HS-27A (cell line): ENCODE results near the gene MSANTD4.
"Not testable (repeated sequence)": the region's sequence is repeated elsewhere in the genome, so short reads cannot be mapped to it uniquely, and the experiment has no call there.

Experiments used
- DNase-seq: peaks from one replicate; pipeline ENCODE4 v3.0.0-alpha.2; 2012; ENCODE audit warnings: low read depth, missing footprints

Gene MSANTD4

GRCh38 chr11:106014035-106014434 lies 8.0 kb downstream of the MSANTD4 start:
- DNase-seq = no peak

DNA sequence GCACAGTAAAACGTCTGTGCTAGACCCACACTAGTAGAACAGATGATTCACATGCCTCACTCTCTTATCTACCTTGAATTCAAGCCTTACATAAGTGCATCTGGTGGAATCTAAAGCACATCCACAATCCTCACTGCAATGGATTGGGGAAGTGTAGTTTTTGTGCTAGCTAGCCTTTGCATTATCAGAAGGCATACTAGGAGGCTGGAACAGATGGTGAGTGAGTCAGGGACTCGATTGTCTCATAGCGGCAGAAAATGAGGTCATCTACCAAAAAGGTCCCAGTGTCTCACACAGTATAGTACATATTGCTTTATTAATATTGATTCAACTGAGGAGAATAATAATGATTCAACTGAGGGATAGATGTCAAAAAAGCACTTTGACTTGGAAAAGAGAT lies 9.3 kb downstream of the MSANTD4 start:
- DNase-seq = no peak

- DNase-seq = no peak
Observed at GRCh38 chr11:106011481-106011880, 10.6 kb downstream of the MSANTD4 start.

GRCh38 chr11:106003094-106003493 lies 18.9 kb downstream of the MSANTD4 start:
- not testable (repeated sequence) for DNase-seq

- DNase-seq = no peak
Observed at GRCh38 chr11:106001304-106002012, 20.6 kb downstream of the MSANTD4 start.

GRCh38 chr11:105991888-105992287 lies 30.2 kb downstream of the MSANTD4 start:
- DNase-seq = no peak

- DNase-seq = no peak
Observed at GRCh38 chr11:105989124-105989523, 32.9 kb downstream of the MSANTD4 start.

DNA sequence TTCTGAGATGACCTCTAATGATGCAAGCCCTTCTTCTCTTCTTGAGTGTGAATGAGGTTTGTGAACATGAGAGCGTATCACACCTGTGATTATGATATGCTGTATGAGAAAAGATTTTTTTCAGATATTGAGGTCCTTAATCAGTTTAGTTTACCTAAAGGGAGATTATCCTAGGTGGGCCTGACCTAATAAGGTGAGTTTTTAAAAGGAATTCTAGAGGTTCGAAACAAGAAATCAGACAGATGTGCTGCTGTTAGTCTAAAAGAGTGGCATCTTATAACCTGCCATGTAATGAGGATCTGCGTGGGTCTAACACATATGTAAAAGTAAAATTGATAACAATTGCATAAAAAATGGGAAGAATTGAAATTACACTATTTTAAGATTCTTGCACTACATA lies 33.8 kb downstream of the MSANTD4 start:
- no peak for DNase-seq

DNA sequence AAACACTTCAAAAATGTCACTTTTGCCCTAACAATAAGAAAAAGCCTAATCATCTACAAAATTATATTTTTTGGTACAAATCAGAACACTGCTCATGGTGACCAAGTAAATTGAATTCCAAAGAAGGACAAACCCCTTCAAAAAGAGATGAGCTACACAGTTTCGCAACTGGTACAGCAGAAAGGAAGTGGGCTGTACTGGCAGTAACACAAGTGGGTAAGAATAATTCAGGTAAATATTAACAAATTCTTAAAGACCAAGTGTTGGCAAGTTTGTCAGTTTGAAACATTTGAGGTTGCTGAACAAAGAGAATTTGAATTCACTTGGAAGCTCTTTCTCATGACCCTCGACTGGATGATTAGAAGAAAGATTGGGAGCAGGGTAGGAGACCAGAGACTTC lies 35.5 kb downstream of the MSANTD4 start:
- no peak for DNase-seq

- DNase-seq = no peak
Observed at GRCh38 chr11:105979997-105980703, 41.9 kb downstream of the MSANTD4 start.

- DNase-seq = no peak
Observed at GRCh38 chr11:105975128-105975527, 46.9 kb downstream of the MSANTD4 start.

DNA sequence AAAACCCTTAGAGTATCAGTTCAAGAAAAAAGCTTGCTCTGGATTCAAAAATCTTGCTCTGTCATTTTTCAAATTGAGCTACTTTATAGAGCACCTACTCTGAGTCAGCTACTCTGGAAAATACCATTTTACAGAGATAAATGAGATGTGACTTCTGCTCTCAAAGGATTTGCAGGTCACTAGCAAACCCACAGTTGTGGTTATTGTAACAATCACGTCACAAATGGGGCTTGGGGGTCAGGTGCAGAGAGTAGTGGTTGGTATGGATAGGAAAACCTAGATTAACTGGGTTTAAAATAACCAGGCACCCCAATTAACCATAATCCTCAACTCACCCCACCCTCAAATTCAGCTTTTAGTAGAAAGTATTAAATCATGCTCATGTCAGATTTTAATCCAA lies 52.3 kb downstream of the MSANTD4 start:
- DNase-seq = no peak

DNA sequence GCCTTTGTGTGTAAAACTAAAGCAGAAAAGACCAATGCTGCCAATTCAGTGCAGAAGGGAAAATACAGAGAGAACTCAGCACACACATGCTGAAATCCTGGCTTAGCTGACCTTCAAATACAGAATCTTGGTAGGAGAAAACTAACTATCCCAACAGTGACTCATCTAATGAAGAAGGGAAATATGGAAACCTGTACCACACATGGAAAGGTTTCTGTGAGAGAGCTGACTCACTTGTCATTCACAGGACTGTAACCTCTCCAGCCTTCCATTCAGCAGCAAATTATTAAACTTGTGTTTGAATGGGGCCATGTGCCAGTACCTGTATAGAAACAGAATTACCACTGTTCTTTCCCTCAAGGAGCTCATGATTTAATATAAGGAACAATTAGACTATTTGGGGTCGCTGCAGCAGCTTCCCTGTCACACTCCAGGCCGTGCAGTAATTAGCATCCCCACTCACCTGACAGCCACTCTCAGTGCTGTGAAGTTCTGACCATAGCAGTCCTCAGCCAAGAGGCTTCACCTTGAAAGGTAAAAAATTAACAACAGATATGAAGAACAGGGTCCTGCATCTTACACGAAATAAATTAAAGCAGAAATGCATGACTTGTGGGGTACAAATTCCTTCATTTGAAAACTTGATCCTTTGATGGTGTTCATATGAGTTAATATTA lies 53.9 kb downstream of the MSANTD4 start:
- no peak for DNase-seq

DNA sequence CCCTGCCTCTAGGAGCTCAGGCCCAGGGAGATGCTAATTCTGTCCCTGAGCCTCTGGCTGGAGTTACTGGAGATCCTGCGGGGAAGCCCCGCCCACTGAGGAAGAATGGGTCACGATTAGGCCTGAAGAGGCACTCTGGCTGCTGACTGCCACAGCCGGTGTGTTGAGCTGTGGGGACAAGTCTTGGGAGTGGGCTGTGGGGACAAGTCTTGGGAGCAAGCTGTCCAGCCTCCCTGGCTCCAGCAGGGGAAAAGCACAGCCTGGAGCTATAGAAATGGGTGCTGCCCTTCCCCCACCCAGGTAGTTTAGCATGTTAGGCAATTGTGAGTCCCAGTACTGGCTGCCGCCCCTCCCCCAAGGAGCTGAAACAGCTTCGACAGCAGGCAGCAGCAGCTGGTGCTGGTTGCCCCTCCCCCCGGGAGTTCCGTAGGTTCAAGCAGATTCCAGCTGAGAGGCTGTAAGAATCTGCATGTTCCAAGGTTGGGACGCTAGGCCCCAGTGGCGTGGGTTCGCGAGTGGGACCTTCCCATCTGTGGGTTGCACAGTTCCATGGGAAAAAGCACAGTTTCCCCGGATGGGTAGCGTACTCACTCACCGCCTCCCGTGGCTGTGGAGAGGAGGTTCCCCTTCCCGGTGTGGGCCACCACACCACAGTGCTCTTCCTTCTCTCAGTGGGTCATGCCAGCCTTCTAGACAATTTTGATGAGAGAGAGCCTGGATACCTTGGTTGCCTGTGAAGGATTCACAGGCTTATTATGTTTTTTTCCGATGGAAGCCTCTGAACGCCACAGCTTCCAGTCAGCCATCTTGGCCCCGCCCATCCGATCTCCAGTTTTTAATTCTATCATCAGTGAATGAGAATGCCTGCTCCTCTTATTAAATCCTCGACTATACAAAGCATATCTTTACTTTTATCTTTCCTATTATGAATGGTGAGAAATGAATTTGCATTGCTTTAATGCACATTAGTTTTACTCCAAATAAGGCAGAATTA lies 61.5 kb downstream of the MSANTD4 start:
- DNase-seq = no peak
